ENCODE measurements around the gene RIT2.

RIT2 gene

DNA sequence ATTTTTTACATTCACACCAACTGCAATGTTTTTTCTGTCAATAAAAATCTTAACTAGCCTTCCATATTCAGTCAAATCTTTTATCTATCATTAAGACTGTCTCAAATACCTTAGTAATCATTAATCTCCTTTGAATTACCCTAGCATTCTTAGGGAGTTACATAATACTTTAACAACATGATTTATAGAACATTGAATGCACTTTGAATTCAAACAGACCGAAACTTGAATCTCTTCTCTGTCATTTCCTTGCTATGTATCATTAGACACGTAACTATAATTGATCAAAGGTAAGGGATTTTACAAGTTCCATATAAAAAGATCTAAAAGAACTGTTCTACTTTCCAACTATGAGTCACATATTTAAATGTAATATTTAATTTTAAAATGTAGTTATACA, 330.9 kb downstream of the RIT2 start:
- H3K9me3 Mint-ChIP-seq: peaks cover 2% of the 10 kb centered on the region
- peak overlapping the region; percentile 75 to 92 (median 87) for H3K27ac Mint-ChIP-seq
- no peaks in the 10 kb centered on the region for H3K36me3 Mint-ChIP-seq (ENCODE audit: low read depth)
- no peaks in the 10 kb centered on the region for H3K27me3 Mint-ChIP-seq (ENCODE audit: low read depth)
- TF ChIP-seq, protein P1, sequence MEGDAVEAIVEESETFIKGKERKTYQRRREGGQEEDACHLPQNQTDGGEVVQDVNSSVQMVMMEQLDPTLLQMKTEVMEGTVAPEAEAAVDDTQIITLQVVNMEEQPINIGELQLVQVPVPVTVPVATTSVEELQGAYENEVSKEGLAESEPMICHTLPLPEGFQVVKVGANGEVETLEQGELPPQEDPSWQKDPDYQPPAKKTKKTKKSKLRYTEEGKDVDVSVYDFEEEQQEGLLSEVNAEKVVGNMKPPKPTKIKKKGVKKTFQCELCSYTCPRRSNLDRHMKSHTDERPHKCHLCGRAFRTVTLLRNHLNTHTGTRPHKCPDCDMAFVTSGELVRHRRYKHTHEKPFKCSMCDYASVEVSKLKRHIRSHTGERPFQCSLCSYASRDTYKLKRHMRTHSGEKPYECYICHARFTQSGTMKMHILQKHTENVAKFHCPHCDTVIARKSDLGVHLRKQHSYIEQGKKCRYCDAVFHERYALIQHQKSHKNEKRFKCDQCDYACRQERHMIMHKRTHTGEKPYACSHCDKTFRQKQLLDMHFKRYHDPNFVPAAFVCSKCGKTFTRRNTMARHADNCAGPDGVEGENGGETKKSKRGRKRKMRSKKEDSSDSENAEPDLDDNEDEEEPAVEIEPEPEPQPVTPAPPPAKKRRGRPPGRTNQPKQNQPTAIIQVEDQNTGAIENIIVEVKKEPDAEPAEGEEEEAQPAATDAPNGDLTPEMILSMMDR (IDR thresholded peaks at IDR 0.05; ENCODE audit: unreplicated experiment in 3 of 3): no peak
- peaks cover 6% of the 10 kb centered on the region for H3K4me1 Mint-ChIP-seq
- no peak overlapping the region for H3K4me3 Mint-ChIP-seq

DNA sequence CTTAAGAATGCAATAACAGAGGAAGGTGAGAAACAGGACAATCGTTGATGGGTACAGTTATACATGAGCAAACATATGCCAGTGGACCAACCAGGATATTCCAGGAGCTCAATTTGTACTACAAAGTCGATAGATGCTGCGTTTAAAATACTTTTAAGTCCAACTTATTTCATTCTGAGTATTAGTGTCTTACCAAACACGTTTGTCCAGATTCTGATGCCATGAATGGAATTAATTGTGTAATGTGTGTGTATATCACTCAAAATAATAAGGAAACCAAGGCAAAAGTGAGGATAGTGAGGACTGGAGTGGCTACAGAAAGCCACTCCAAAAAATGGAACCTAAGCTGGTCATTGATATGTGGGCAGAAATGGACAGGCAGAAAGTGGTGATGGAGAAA, 332.6 kb downstream of the RIT2 start:
- TF ChIP-seq, protein P1 (IDR thresholded peaks at IDR 0.05; ENCODE audit: unreplicated experiment in 3 of 3): no peak
- H3K4me3 Mint-ChIP-seq: no peak overlapping the region
- peak overlapping the region; percentile 2 to 31 (median 4) for H3K27ac Mint-ChIP-seq
- H3K36me3 Mint-ChIP-seq (ENCODE audit: low read depth): no peaks in the 10 kb centered on the region
- peaks cover 6% of the 10 kb centered on the region for H3K4me1 Mint-ChIP-seq
- H3K9me3 Mint-ChIP-seq: no peaks in the 10 kb centered on the region
- no peaks in the 10 kb centered on the region for H3K27me3 Mint-ChIP-seq (ENCODE audit: low read depth)

DNA sequence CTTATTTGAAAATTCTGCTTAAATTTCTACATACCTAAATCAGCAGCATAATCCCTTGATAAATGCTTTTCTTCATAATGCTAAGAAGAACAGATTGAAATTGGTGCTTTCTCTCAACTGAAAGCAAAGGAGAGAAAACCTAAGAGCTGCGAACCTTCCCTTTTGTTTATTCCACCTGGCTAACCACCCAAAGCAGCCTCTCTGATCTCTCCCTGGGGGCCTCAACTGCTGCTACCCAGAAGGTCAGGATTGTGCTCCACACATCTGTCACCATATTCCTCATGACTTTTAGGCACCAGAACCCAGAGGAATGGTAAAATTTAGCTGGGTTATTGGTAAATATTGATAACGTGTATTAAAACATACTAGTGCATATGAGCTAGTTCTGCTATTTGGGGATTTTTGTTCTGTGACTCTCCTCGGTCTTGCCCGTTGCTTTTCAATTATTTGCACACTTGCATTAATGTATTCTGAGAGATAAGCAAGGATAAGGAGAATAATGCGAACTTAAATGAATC, 334.1 kb downstream of the RIT2 start:
- Mint-ChIP-seq H3K4me1 (peaks cover 6% of the 10 kb centered on the region), H3K27me3 (ENCODE audit: low read depth) (no peaks in the 10 kb centered on the region), H3K36me3 (ENCODE audit: low read depth) (no peaks in the 10 kb centered on the region), H3K4me3 (no peak overlapping the region), H3K9me3 (no peaks in the 10 kb centered on the region), H3K27ac (no peak overlapping the region)
- TF ChIP-seq, protein P1 (IDR thresholded peaks at IDR 0.05; ENCODE audit: unreplicated experiment in 3 of 3): no peak

DNA sequence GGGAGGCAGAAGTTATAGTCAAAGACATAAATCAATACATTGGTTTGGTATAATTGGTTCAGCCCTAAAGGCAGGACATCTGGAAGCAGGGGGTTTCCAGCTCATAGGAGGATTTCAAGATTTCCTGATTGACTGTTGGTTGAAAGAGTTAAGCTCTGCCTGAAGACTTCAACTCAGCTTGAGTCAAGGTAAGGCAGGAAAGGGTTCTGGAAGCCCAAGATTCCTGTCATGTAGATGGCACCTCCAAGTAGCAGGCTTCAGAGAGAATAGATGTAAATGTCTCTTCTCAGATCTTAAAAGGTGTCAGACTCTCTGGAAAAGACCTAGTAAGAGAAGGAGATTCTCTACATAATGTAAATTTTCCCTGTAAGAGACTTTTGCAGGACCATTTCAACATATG, 335.3 kb downstream of the RIT2 start:
- TF ChIP-seq, protein P1 (IDR thresholded peaks at IDR 0.05; ENCODE audit: unreplicated experiment in 3 of 3): no peak
- no peaks in the 10 kb centered on the region for H3K9me3 Mint-ChIP-seq
- H3K27ac Mint-ChIP-seq: no peak overlapping the region
- H3K4me1 Mint-ChIP-seq: peaks cover 6% of the 10 kb centered on the region
- no peak overlapping the region for H3K4me3 Mint-ChIP-seq
- H3K36me3 Mint-ChIP-seq (ENCODE audit: low read depth): no peaks in the 10 kb centered on the region
- no peaks in the 10 kb centered on the region for H3K27me3 Mint-ChIP-seq (ENCODE audit: low read depth)

DNA sequence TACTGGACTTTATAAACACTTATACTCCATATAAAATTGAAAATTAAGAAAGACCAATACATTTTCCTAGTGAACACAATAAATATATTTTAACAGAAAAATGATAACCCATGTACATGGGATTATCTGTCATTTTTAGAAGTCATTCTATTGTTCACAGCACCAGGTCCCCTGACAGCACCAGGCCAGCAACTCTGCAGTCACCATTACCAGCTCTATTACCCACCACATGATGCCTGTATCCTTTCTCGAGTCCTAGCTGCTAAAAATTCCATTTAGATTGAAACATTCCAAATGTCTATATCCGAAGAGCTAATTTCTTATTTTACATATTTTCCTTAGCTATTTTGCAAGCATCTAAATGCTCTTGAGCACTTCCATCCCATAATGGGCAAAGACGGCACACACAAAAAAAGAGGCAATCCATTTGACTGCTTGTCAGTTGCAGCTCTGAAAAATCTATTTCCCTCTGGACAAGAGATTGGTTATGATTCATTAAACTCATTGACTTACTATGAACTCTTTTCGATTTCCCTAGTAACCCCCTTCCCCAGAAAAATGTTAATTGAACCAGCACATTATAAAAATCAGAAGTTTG, 336.9 kb downstream of the RIT2 start:
- TF ChIP-seq, protein P1 (IDR thresholded peaks at IDR 0.05; ENCODE audit: unreplicated experiment in 3 of 3): no peak
- H3K9me3 Mint-ChIP-seq: no peaks in the 10 kb centered on the region
- peak overlapping the region in 1 of 3 experiments; percentile 36 for H3K27ac Mint-ChIP-seq
- H3K36me3 Mint-ChIP-seq (ENCODE audit: low read depth): no peaks in the 10 kb centered on the region
- no peak overlapping the region for H3K4me3 Mint-ChIP-seq
- H3K27me3 Mint-ChIP-seq (ENCODE audit: low read depth): no peaks in the 10 kb centered on the region
- no peaks in the 10 kb centered on the region for H3K4me1 Mint-ChIP-seq

DNA sequence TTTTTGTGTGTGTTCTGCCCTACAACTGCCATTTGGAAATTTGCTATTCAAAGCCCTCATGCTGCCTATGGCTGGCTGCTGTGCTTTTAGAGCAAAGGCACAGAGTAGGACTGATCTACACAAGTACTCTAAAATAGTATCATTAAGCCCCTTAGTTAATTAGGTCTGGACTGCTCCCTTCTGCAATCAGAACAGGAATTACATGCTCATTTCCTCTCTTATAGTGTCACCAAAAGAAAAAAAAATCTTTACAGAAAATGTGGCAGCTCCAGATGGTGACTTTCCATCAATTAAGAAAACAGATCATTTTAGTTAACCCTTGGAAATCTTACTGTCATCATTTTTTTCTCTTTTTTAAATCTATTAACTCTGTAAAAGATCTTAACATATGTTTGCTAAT, 337.5 kb downstream of the RIT2 start:
- H3K27me3 Mint-ChIP-seq (ENCODE audit: low read depth): no peaks in the 10 kb centered on the region

More for the DNA sequence above, 337.5 kb downstream of the RIT2 start:
- Mint-ChIP-seq H3K4me3 (no peak overlapping the region), H3K27ac (no peak overlapping the region), H3K36me3 (ENCODE audit: low read depth) (no peaks in the 10 kb centered on the region), H3K4me1 (no peaks in the 10 kb centered on the region), H3K9me3 (no peaks in the 10 kb centered on the region)
- TF ChIP-seq, protein P1 (IDR thresholded peaks at IDR 0.05; ENCODE audit: unreplicated experiment in 3 of 3): no peak
